HG03139 (cell line): Measurements from ENCODE around the gene ZNF770.
"Not testable (repeated sequence)": the region's sequence is repeated elsewhere in the genome, so short reads cannot be mapped to it uniquely, and the experiment has no call there.

Experiments
- ATAC-seq: cut with Tn5 transposase; IDR thresholded peaks from one replicate; pipeline ENCODE4 v1.9.1; 2021; ENCODE audit not compliant: unreplicated experiment

Gene ZNF770

GRCh38 chr15:34976073-34976472 lies 12.0 kb downstream of the ZNF770 start:
- ATAC-seq = no peak

- ATAC-seq = no peak
Measured at GRCh38 chr15:34973512-34973911, 14.6 kb downstream of the ZNF770 start.

- not testable (repeated sequence) for ATAC-seq
Measured at GRCh38 chr15:34970098-34970643, 17.9 kb downstream of the ZNF770 start.

GRCh38 chr15:34969340-34970097 lies 18.6 kb downstream of the ZNF770 start, which contains the start of gene AQR:
Gene AQR, minus strand, starts transcription at chr15:34969742. Its CDS starts 129 bp downstream, at chr15:34969613.
- ATAC-seq = peak; percentile 93

- ATAC-seq = no peak
Measured at GRCh38 chr15:34964277-34964676, 23.8 kb downstream of the ZNF770 start.

- ATAC-seq = no peak
Measured at GRCh38 chr15:34953851-34954250, 34.2 kb downstream of the ZNF770 start.

GRCh38 chr15:34952481-34952880 lies 35.6 kb downstream of the ZNF770 start:
- ATAC-seq = no peak

- ATAC-seq = no peak
Measured at GRCh38 chr15:34951993-34952392, 36.1 kb downstream of the ZNF770 start.

- ATAC-seq = no peak
Measured at GRCh38 chr15:34944936-34945335, 43.2 kb downstream of the ZNF770 start.

GRCh38 chr15:34943711-34944110 lies 44.4 kb downstream of the ZNF770 start:
- no peak for ATAC-seq

GRCh38 chr15:34943264-34943663 lies 44.8 kb downstream of the ZNF770 start:
- not testable (repeated sequence) for ATAC-seq

- no peak for ATAC-seq
Measured at GRCh38 chr15:34942363-34942762, 45.7 kb downstream of the ZNF770 start.

GRCh38 chr15:34941831-34942230 lies 46.3 kb downstream of the ZNF770 start:
- no peak for ATAC-seq

- ATAC-seq = no peak
Measured at GRCh38 chr15:34941185-34941698, 46.8 kb downstream of the ZNF770 start.

- no peak for ATAC-seq
Measured at GRCh38 chr15:34933432-34933975, 54.6 kb downstream of the ZNF770 start.

GRCh38 chr15:34928349-34928748 lies 59.7 kb downstream of the ZNF770 start:
- not testable (repeated sequence) for ATAC-seq
